ENCODE results near the gene NINJ1.

The NINJ1 gene

GRCh38 chr9:93141771-93142483 is 7.9 kb upstream of the NINJ1 start:
- H3K27me3 ChIP-seq (ENCODE audit: control insufficient read depth, insufficient read depth, low read length): no peaks in the 10 kb centered on the region
- no peak overlapping the region for H3K9ac ChIP-seq (ENCODE audit: low read depth, low read length)
- no peaks in the 10 kb centered on the region for H3K36me3 ChIP-seq (ENCODE audit: control insufficient read depth, insufficient read depth, low read length)
- H3K4me1 ChIP-seq (ENCODE audit: control insufficient read depth, insufficient read depth, low read length): no peaks in the 10 kb centered on the region; the same call in 1 of the 2 replicates
- H3K27ac ChIP-seq (ENCODE audit: low read depth, low read length): no peak overlapping the region
- H3K9me3 ChIP-seq (ENCODE audit: control insufficient read depth, insufficient read depth, low read length): no peaks in the 10 kb centered on the region
- H3K4me3 ChIP-seq (ENCODE audit: low read depth, low read length): no peak overlapping the region

- H3K27ac ChIP-seq (ENCODE audit: low read depth, low read length): no peak overlapping the region
- no peak overlapping the region for H3K4me3 ChIP-seq (ENCODE audit: low read depth, low read length)
- H3K9ac ChIP-seq (ENCODE audit: low read depth, low read length): no peak overlapping the region
- no peaks in the 10 kb centered on the region for H3K9me3 ChIP-seq (ENCODE audit: control insufficient read depth, insufficient read depth, low read length)
- H3K4me1 ChIP-seq (ENCODE audit: control insufficient read depth, insufficient read depth, low read length): peaks cover 4% of the 10 kb centered on the region; the same call in 1 of the 2 replicates
- peaks cover 10% of the 10 kb centered on the region for H3K27me3 ChIP-seq (ENCODE audit: control insufficient read depth, insufficient read depth, low read length)
- H3K36me3 ChIP-seq (ENCODE audit: control insufficient read depth, insufficient read depth, low read length): no peaks in the 10 kb centered on the region
These were observed 5.5 kb upstream of the NINJ1 start for GRCh38 chr9:93139365-93140182.

GRCh38 chr9:93138171-93138764 is 4.2 kb upstream of the NINJ1 start:
- Histone ChIP-seq H3K27ac (ENCODE audit: low read depth, low read length) (no peak overlapping the region), H3K9me3 (ENCODE audit: control insufficient read depth, insufficient read depth, low read length) (no peaks in the 10 kb centered on the region), H3K27me3 (ENCODE audit: control insufficient read depth, insufficient read depth, low read length) (peaks cover 13% of the 10 kb centered on the region), H3K9ac (ENCODE audit: low read depth, low read length) (no peak overlapping the region), H3K4me1 (ENCODE audit: control insufficient read depth, insufficient read depth, low read length) (peaks cover 8% of the 10 kb centered on the region), H3K4me3 (ENCODE audit: low read depth, low read length) (no peak overlapping the region), H3K36me3 (ENCODE audit: control insufficient read depth, insufficient read depth, low read length) (no peaks in the 10 kb centered on the region)

GRCh38 chr9:93137362-93137761 is 3.3 kb upstream of the NINJ1 start:
- Histone ChIP-seq H3K36me3 (ENCODE audit: control insufficient read depth, insufficient read depth, low read length) (no peaks in the 10 kb centered on the region), H3K9ac (ENCODE audit: low read depth, low read length) (no peak overlapping the region), H3K4me3 (ENCODE audit: low read depth, low read length) (no peak overlapping the region), H3K4me1 (ENCODE audit: control insufficient read depth, insufficient read depth, low read length) (peaks cover 15% of the 10 kb centered on the region), H3K9me3 (ENCODE audit: control insufficient read depth, insufficient read depth, low read length) (no peaks in the 10 kb centered on the region), H3K27me3 (ENCODE audit: control insufficient read depth, insufficient read depth, low read length) (peaks cover 13% of the 10 kb centered on the region), H3K27ac (ENCODE audit: low read depth, low read length) (no peak overlapping the region)

GRCh38 chr9:93136011-93136440 is 2.0 kb upstream of the NINJ1 start:
- Histone ChIP-seq H3K9ac (ENCODE audit: low read depth, low read length) (no peak overlapping the region), H3K9me3 (ENCODE audit: control insufficient read depth, insufficient read depth, low read length) (no peaks in the 10 kb centered on the region), H3K27me3 (ENCODE audit: control insufficient read depth, insufficient read depth, low read length) (peaks cover 13% of the 10 kb centered on the region), H3K36me3 (ENCODE audit: control insufficient read depth, insufficient read depth, low read length) (no peaks in the 10 kb centered on the region), H3K27ac (ENCODE audit: low read depth, low read length) (no peak overlapping the region), H3K4me1 (ENCODE audit: control insufficient read depth, insufficient read depth, low read length) (peaks cover 15% of the 10 kb centered on the region), H3K4me3 (ENCODE audit: low read depth, low read length) (no peak overlapping the region)

GRCh38 chr9:93134740-93135444 is 841 bp upstream of the NINJ1 start:
- Histone ChIP-seq H3K9ac (ENCODE audit: low read depth, low read length) (no peak overlapping the region), H3K9me3 (ENCODE audit: control insufficient read depth, insufficient read depth, low read length) (no peaks in the 10 kb centered on the region), H3K4me3 (ENCODE audit: low read depth, low read length) (peak overlapping the region; percentile 86), H3K36me3 (ENCODE audit: control insufficient read depth, insufficient read depth, low read length) (no peaks in the 10 kb centered on the region), H3K27ac (ENCODE audit: low read depth, low read length) (no peak overlapping the region), H3K4me1 (ENCODE audit: control insufficient read depth, insufficient read depth, low read length) (peaks cover 15% of the 10 kb centered on the region), H3K27me3 (ENCODE audit: control insufficient read depth, insufficient read depth, low read length) (peaks cover 13% of the 10 kb centered on the region)

GRCh38 chr9:93133681-93134014 is 403 bp downstream of the NINJ1 start:
- peak overlapping the region; percentile 67; the same call in 1 of the 2 replicates for H3K9ac ChIP-seq (ENCODE audit: low read depth, low read length)
- H3K4me1 ChIP-seq (ENCODE audit: control insufficient read depth, insufficient read depth, low read length): peaks cover 15% of the 10 kb centered on the region
- no peaks in the 10 kb centered on the region for H3K9me3 ChIP-seq (ENCODE audit: control insufficient read depth, insufficient read depth, low read length)
- H3K27ac ChIP-seq (ENCODE audit: low read depth, low read length): peak overlapping the region; percentile 66
- peak overlapping the region; percentile 86 for H3K4me3 ChIP-seq (ENCODE audit: low read depth, low read length)
- H3K36me3 ChIP-seq (ENCODE audit: control insufficient read depth, insufficient read depth, low read length): no peaks in the 10 kb centered on the region
- peaks cover 13% of the 10 kb centered on the region for H3K27me3 ChIP-seq (ENCODE audit: control insufficient read depth, insufficient read depth, low read length)

- H3K9me3 ChIP-seq (ENCODE audit: control insufficient read depth, insufficient read depth, low read length): no peaks in the 10 kb centered on the region
- H3K27me3 ChIP-seq (ENCODE audit: control insufficient read depth, insufficient read depth, low read length): peaks cover 13% of the 10 kb centered on the region
- H3K4me3 ChIP-seq (ENCODE audit: low read depth, low read length): peak overlapping the region; percentile 86
- H3K9ac ChIP-seq (ENCODE audit: low read depth, low read length): peak overlapping the region; percentile 67; the same call in 1 of the 2 replicates
- H3K27ac ChIP-seq (ENCODE audit: low read depth, low read length): peak overlapping the region; percentile 66
- no peaks in the 10 kb centered on the region for H3K36me3 ChIP-seq (ENCODE audit: control insufficient read depth, insufficient read depth, low read length)
- H3K4me1 ChIP-seq (ENCODE audit: control insufficient read depth, insufficient read depth, low read length): peaks cover 15% of the 10 kb centered on the region
These were observed 938 bp downstream of the NINJ1 start for GRCh38 chr9:93132946-93133680.

- no peak overlapping the region for H3K9ac ChIP-seq (ENCODE audit: low read depth, low read length)
- H3K27me3 ChIP-seq (ENCODE audit: control insufficient read depth, insufficient read depth, low read length): peaks cover 13% of the 10 kb centered on the region
- H3K9me3 ChIP-seq (ENCODE audit: control insufficient read depth, insufficient read depth, low read length): no peaks in the 10 kb centered on the region
- peaks cover 16% of the 10 kb centered on the region for H3K4me1 ChIP-seq (ENCODE audit: control insufficient read depth, insufficient read depth, low read length)
- no peaks in the 10 kb centered on the region for H3K36me3 ChIP-seq (ENCODE audit: control insufficient read depth, insufficient read depth, low read length)
- H3K4me3 ChIP-seq (ENCODE audit: low read depth, low read length): no peak overlapping the region
- H3K27ac ChIP-seq (ENCODE audit: low read depth, low read length): no peak overlapping the region
These were observed 1.6 kb downstream of the NINJ1 start for GRCh38 chr9:93132287-93132927.

Measured in HUES48 (cell line).